DND-41 (cell line): Measurements from ENCODE around the gene MON1A.
"Not testable (repeated sequence)": the region's sequence is repeated elsewhere in the genome, so short reads cannot be mapped to it uniquely, and the experiment has no call there.

Experiments used
- ATAC-seq: fragments of 200-7000 bp; cut with Tn5 transposase; 3 replicates; pipeline ENCODE4 v1.9.1; 2021; ENCODE audit warnings: low read depth; ENCODE audit not compliant: insufficient read depth
- DNase-seq: peaks from one replicate; pipeline ENCODE4 v3.0.0-alpha.2; 2020
- H2AFZ ChIP-seq: 2 replicates; pipeline ENCODE4 v1.6.0; 2012; ENCODE audit warnings: low read depth, low read length
- H3K27ac ChIP-seq: 2 replicates; pipeline ENCODE4 v1.5.1; 2012; ENCODE audit warnings: low read length, inconsistent platforms
- H3K27me3 ChIP-seq: fragments of 200-600 bp; sonication (generic); 2 replicates; pipeline ENCODE4 v1.6.0; 2012; ENCODE audit warnings: low read length, mild to moderate bottlenecking, inconsistent platforms; ENCODE audit not compliant: insufficient read depth, poor library complexity
- H3K36me3 ChIP-seq: 2 replicates; pipeline ENCODE4 v1.5.1; 2012; ENCODE audit warnings: low read length, inconsistent platforms; ENCODE audit not compliant: insufficient read depth
- H3K4me1 ChIP-seq: 2 replicates; pipeline ENCODE4 v1.5.1; 2012; ENCODE audit warnings: mild to moderate bottlenecking, low read length; ENCODE audit not compliant: insufficient read depth
- H3K4me2 ChIP-seq: 2 replicates; pipeline ENCODE4 v1.6.0; 2012; ENCODE audit warnings: mild to moderate bottlenecking, moderate library complexity, low read length, inconsistent platforms; ENCODE audit not compliant: insufficient read depth
- H3K4me3 ChIP-seq, 2 experiments: fragments of 200-600 bp in 1 of 2; shearing (Covaris generic) in 1 of 2; 2 replicates each; pipeline ENCODE4 v1.5.1; 2012 to 2016; ENCODE audit warnings: inconsistent platforms in 2 of 2, low read length in 2 of 2, mild to moderate bottlenecking in 2 of 2, low read depth in 1 of 2, moderate library complexity in 1 of 2
- H3K79me2 ChIP-seq: 2 replicates; pipeline ENCODE4 v1.6.0; 2012; ENCODE audit warnings: low read length, inconsistent platforms; ENCODE audit not compliant: insufficient read depth
- H3K9ac ChIP-seq: 2 replicates; pipeline ENCODE4 v1.6.0; 2012; ENCODE audit warnings: low read depth, mild to moderate bottlenecking, inconsistent platforms, low read length, moderate library complexity
- H3K9me3 ChIP-seq: 2 replicates; pipeline ENCODE4 v1.5.1; 2012; ENCODE audit warnings: low read length, moderate library complexity, mild to moderate bottlenecking, inconsistent platforms; ENCODE audit not compliant: insufficient read depth, severe bottlenecking
- H4K20me1 ChIP-seq: 2 replicates; pipeline ENCODE4 v1.6.0; 2012; ENCODE audit warnings: low read length; ENCODE audit not compliant: insufficient read depth
- EZH2 ChIP-seq: IDR thresholded peaks from 3 replicates; pipeline ENCODE4 v1.6.1; 2012; ENCODE audit warnings: borderline replicate concordance, low read depth, mild to moderate bottlenecking, moderate library complexity, low read length, inconsistent platforms; ENCODE audit not compliant: severe bottlenecking
- TF ChIP-seq, protein P1 (sequence below): IDR thresholded peaks from 2 replicates; pipeline ENCODE4 v1.5.1; 2012; ENCODE audit warnings: borderline replicate concordance, low read length, moderate library complexity, mild to moderate bottlenecking; ENCODE audit not compliant: poor library complexity, severe bottlenecking; ENCODE audit errors: extremely low read depth

Gene MON1A

DNA sequence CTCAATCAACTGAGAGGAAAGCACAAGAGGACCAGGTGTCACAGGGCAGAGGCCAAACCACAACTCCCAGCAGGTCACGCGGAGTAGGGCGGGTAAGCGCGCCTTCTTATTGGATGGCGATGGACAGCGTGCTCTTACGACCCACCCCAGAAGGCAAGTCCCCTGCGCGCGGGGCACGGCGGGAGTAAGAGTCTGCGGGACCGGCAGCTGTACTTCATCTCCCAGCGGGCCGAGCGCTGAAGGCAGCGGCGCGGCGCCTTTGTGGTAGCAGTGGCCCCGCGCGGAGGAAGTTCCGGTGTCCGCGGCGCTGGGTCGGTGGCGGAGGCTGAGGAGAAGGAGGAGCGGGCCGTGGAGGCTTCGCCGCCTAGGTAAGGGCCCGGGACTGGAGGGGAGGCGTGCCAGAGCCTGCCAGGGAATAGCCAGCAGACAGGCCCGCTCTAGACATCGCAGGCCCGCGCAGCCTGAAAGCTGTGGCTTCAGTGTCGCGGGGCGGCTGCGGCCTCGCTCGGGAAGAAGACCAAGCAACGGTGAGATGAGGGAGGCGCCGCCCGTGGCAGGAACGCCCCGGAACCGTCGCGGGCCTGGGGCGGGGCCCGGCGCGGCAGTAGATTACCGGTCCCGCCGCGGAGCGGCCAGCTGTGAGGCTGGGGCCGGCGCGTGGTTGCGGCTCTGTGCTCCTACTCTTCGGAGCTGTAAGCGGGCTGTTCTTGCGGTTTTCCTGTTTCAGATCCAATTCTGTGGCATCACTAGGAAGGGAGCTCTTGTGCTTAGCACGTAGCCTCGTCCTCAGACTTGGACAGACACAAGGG, 10.5 kb upstream of the MON1A start, which contains the start of gene RBM6:
RBM6 (plus strand) TSS at position 293 of the 809 bp plus-strand sequence. CDS start 22,492 bp downstream, outside the sequence.
- H3K79me2 ChIP-seq, result peaks cover 51% of the 10 kb centered on the region
- H3K9me3 ChIP-seq, result no peaks in the 10 kb centered on the region
- DNase-seq (peak; percentile 97), ATAC-seq (peak; percentile 98)
- peaks cover 24% of the 10 kb centered on the region for H4K20me1 ChIP-seq
- H3K4me2 ChIP-seq, result peak within 1 kb of the TSS; percentile 78
- H2AFZ ChIP-seq, result peak within 1 kb of the TSS; percentile 90
- H3K27me3 ChIP-seq, result no peaks in the 10 kb centered on the region
- H3K9ac ChIP-seq, result peak within 1 kb of the TSS; percentile 85
- TF ChIP-seq EZH2, result no peak
- TF ChIP-seq, protein P1, sequence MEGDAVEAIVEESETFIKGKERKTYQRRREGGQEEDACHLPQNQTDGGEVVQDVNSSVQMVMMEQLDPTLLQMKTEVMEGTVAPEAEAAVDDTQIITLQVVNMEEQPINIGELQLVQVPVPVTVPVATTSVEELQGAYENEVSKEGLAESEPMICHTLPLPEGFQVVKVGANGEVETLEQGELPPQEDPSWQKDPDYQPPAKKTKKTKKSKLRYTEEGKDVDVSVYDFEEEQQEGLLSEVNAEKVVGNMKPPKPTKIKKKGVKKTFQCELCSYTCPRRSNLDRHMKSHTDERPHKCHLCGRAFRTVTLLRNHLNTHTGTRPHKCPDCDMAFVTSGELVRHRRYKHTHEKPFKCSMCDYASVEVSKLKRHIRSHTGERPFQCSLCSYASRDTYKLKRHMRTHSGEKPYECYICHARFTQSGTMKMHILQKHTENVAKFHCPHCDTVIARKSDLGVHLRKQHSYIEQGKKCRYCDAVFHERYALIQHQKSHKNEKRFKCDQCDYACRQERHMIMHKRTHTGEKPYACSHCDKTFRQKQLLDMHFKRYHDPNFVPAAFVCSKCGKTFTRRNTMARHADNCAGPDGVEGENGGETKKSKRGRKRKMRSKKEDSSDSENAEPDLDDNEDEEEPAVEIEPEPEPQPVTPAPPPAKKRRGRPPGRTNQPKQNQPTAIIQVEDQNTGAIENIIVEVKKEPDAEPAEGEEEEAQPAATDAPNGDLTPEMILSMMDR, result peak; percentile 4
- peaks cover 14% of the 10 kb centered on the region for H3K36me3 ChIP-seq
- peaks cover 30% of the 10 kb centered on the region for H3K4me1 ChIP-seq
- peak within 1 kb of the TSS; percentile 90 for H3K27ac ChIP-seq
- peak within 1 kb of the TSS; percentile 96 to 97; a peak in 3 of 4 replicates for H3K4me3 ChIP-seq

DNA sequence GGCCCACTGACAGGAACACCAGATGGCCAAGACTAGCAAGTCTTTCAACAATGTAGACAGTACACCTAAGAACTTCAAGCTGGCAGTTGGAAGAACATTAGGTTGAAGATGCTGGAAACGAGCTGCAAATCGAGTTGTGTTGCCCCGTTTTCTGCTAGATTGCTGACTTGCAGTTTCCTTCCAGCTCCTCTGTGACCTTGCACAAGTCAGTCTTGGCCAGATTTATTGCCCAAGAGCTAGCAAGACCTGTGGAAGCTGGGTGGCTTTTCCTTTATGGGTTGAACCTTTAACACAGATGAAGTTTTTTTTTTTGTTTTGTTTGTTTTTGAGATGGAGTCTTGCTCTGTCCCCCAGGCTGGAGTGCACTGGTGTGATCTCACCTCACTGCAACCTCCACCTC, 7.5 kb upstream of the MON1A start:
- Histone ChIP-seq H2AFZ (no peak overlapping the region), H3K9ac (no peak overlapping the region), H3K36me3 (no peaks in the 10 kb centered on the region; the same call in 1 of the 2 replicates), H3K4me3 (no peak overlapping the region), H3K27me3 (no peaks in the 10 kb centered on the region), H3K79me2 (peaks cover 22% of the 10 kb centered on the region), H4K20me1 (peaks cover 10% of the 10 kb centered on the region), H3K9me3 (no peaks in the 10 kb centered on the region), H3K4me2 (no peak overlapping the region), H3K27ac (no peak overlapping the region), H3K4me1 (peaks cover 24% of the 10 kb centered on the region)
- no peak for TF ChIP-seq EZH2
- TF ChIP-seq, protein P1, result no peak
- ATAC-seq (no peak), DNase-seq (no peak)

DNA sequence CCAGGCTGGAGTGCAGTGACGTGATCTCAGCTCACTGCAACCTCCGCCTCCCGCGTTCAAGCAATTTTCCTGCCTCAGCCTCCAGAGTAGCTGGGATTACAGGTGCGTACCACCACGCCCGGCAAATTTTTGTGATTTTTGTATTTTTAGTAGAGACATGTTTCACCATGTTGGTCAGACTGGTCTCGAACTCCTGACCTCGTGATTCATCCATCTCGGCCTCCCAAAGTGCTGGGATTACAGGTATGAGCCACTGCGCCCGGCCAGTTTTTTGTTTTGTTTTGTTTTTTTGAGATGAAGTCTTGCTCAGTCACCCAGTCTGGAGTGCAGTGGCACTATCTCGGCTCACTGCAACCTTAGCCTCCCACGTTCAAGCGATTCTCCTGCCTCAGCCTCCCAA, 2.7 kb upstream of the MON1A start:
- H3K27me3 ChIP-seq, H3K4me2 ChIP-seq, ATAC-seq, H3K27ac ChIP-seq, H3K9me3 ChIP-seq, H3K9ac ChIP-seq, H4K20me1 ChIP-seq, H3K4me3 ChIP-seq, DNase-seq, H2AFZ ChIP-seq, H3K36me3 ChIP-seq: not testable (repeated sequence)
- Histone ChIP-seq H3K4me1 (peaks cover 24% of the 10 kb centered on the region), H3K79me2 (peaks cover 16% of the 10 kb centered on the region)

DNA sequence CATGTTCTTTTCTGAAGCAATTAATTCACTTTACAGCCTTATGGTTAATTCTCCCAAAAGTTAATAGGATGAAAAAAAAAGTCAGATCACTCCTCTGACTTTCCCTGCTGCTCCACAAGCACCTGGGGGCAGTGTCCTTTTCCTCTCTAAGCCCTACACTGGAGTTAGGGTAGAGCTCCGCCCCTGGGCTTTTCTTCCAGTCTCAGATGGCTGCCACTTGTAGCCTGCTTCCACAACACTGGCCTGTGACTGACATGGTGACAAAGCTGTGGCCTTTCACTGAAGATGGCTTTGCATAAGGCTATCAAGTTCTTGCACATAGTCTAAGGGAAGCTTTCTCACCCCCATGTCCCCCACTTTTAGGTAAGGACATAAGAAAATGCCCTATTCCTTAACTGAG, 1.3 kb upstream of the MON1A start:
- Histone ChIP-seq H4K20me1 (no peaks in the 10 kb centered on the region), H2AFZ (0 out of 2 replicates have a peak overlapping the region, but pooled peaks have one; percentile 95), H3K79me2 (peaks cover 18% of the 10 kb centered on the region), H3K36me3 (no peaks in the 10 kb centered on the region; the same call in 1 of the 2 replicates), H3K27me3 (no peaks in the 10 kb centered on the region), H3K9me3 (no peaks in the 10 kb centered on the region), H3K4me1 (peaks cover 24% of the 10 kb centered on the region), H3K9ac (no peak overlapping the region), H3K4me3 (no peak overlapping the region), H3K4me2 (no peak overlapping the region), H3K27ac (no peak overlapping the region)
- no peak for DNase-seq
- no peak for ATAC-seq
- TF ChIP-seq, protein P1, result no peak
- no peak for TF ChIP-seq EZH2
